Adrenal gland (tissue), 12 donors: Measurements from ENCODE around the gene NPRL2. TPM values are rescaled to one million over a fixed set of nuclear protein-coding genes. Genes with fewer than 3 reads are reported as not detected.

Source experiments
- DNase-seq, 7 donors: peaks; one replicate each; pipeline ENCODE4 v3.0.0-alpha.2; 2019 to 2020
- H3K27ac ChIP-seq, 5 donors: fragments of 200-600 bp; sonication (generic) in 4 of 5; 1 replicate in 3 of 5; 2 replicates in 2 of 5; pipeline versions ENCODE4 v1.5.1 to v1.8.0; 2016 to 2020; ENCODE audit warnings: mild to moderate bottlenecking in 1 of 5
- H3K27me3 ChIP-seq: fragments of 200-600 bp; 2 replicates; pipeline ENCODE4 v1.8.0; 2021
- H3K36me3 ChIP-seq, 2 donors: fragments of 200-600 bp; replicated peaks in 1 of 2; 1 replicate in 1 of 2; 2 replicates in 1 of 2; pipeline versions ENCODE4 v1.5.1 to v1.8.0; 2018 to 2022
- H3K4me1 ChIP-seq, 2 donors: fragments of 200-600 bp; replicated peaks in 1 of 2; 1 replicate in 1 of 2; 2 replicates in 1 of 2; pipeline versions ENCODE4 v1.5.1 to v1.8.0; 2018 to 2021
- H3K4me3 ChIP-seq, 4 donors: fragments of 200-600 bp; sonication (generic) in 3 of 4; one replicate each; pipeline ENCODE4 v1.5.1; 2016 to 2018
- H3K9me3 ChIP-seq, 3 donors: fragments of 200-600 bp; sonication (generic) in 1 of 3; replicated peaks in 1 of 3; 1 replicate in 2 of 3; 2 replicates in 1 of 3; pipeline versions ENCODE4 v1.5.1 to v1.8.0; 2016 to 2021
- CTCF ChIP-seq, 6 experiments: fragments of 450-650 bp in 4 of 6; fragments of 200-600 bp in 2 of 6; sonication (generic) in 1 of 6; IDR thresholded peaks; 1 replicate in 5 of 6; 2 replicates in 1 of 6; pipeline versions ENCODE4 v1.5.1 to v1.8.0; 2016 to 2021; ENCODE audit warnings: antibody characterized with exemption in 6 of 6, mild to moderate bottlenecking in 2 of 6, moderate library complexity in 1 of 6
- POLR2A ChIP-seq, 2 donors: fragments of 450-650 bp; IDR thresholded peaks; one replicate each; pipeline ENCODE4 v1.6.1; 2017; ENCODE audit warnings: antibody characterized with exemption in 2 of 2, mild to moderate bottlenecking in 2 of 2, moderate library complexity in 1 of 2
- WGBS, 4 donors: extraction: QIAGEN DNeasy Blood & Tissue Kit in 2 of 4; methylation state at CpG; one replicate each; pipeline versions ENCODE4 v1.1.5 to v1.1.7; 2013 to 2017; 5-methylcytosine and 5-hydroxymethylcytosine counted together
- intact Hi-C, 2 donors: fragments of 100-400 bp; cut with DNase I; formaldehyde crosslinking; loops; one replicate each; pipeline versions ENCODE4 v1.14.1 to v1.15.0; 2022 to 2023
- polyA plus RNA-seq, 3 donors: library from polyadenylated mRNA; stranded (reverse); fragments of 200-250 nt in 2 of 3; fragments of 350-450 nt in 1 of 3; fragmentation: Illumina TruSeq in 1 of 3; extraction: RNeasy Lipid Tissue Mini Kit (QIAGEN cat#74804) in 1 of 3; gene quantifications; one replicate each; pipeline ENCODE4 v1.2.3, GENCODE V29; 2013 to 2014
- total RNA-seq, 9 donors: library from RNA; depleted of rRNA in 4 of 9; stranded (reverse); fragments of >200 nt in 4 of 9; fragments of 120-200 nt in 1 of 9; fragmentation: NEBNext Ultra II Directional in 1 of 9; extraction: Animal tissue kit (Norgen Biotek cat#: 25700) in 1 of 9; gene quantifications; one replicate each; pipeline versions ENCODE4 v1.1.0 to v1.2.4, GENCODE V29; 2013 to 2023
- donor health status: healthy with polysubstance abuse.
- donor health status: Bipolar disorder and iron deficiency.
- donor health status: DM: yes; HTN: yes; CAD: no.
- donor health status: DM: no; HTN: no; CAD: no.
- donor health status: DM: no; HTN: no; CAD: no.
- donor health status: DM: yes; HTN: yes; CAD: no.

The NPRL2 gene
- total and polyA plus RNA-seq, 12 donors: 16.9 to 57.9 (median 26.3) TPM

DNA sequence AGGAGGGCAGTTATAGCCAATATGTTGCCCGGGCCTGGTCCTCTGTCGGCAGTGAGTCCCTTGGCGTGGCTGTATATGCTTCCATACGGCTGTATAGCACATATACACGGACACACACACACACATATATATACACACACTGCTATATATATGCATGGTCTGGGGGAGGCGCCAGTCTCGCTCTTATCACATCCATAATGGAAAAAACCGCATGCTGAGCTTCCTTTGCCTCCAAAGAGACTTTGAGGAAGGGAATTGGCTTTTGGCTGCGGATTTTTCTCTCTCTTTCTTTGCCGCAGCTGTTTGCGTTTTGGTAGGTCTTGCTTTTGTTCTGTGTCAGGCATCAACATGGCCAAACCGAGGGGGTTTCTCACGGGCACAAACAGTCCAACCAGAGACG lies 20.0 kb upstream of the NPRL2 start:
- Histone ChIP-seq H3K4me3 (no peak overlapping the region), H3K27me3 (no peaks in the 10 kb centered on the region), H3K9me3 (no peaks in the 10 kb centered on the region), H3K36me3 (no peaks in the 10 kb centered on the region), H3K4me1 (no peaks in the 10 kb centered on the region), H3K27ac (no peak overlapping the region)
- intact Hi-C loops: no loop called here
- 52 to 64% (median 61%) methylated on average over 12 to 14 of the region's 14 CpGs for WGBS, 4 donors
- no peak for DNase-seq
- no peak for TF ChIP-seq POLR2A (IDR thresholded peaks at IDR 0.05)
- TF ChIP-seq CTCF (IDR thresholded peaks at IDR 0.05): no peak

DNA sequence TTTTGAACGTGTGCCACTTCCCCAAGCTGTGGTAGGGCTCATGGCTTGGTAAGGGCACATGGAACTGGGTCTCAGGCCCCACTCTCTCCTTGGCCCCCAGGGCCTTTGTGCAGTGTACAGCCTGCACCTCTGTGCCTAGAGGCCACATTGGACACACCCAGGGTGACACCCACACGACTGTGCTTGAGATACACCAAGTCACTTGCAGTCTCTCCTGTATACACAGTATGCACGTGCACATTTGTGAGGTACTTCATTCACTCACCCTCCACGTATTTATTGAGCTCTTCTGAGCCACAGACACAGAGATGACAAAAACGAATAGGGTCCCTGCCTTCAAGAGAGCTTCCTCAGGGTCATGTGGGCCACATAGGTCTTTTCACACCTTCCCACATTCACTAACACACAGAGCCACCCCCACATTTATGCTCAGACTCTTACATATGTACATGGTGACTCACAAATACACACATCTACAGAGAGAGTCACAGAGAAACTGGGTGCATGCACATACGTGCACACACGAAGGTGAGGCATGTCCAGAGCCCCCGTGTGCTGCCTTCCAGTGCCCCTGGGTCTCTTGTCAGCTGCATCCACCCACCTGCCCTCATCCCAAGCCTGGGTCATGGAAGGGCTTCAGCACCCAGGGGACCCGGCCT lies 18.6 kb upstream of the NPRL2 start:
- Histone ChIP-seq H3K4me1 (peaks cover 6% of the 10 kb centered on the region in 2 donors), H3K9me3 (no peaks in the 10 kb centered on the region), H3K27me3 (no peaks in the 10 kb centered on the region), H3K27ac (no peak overlapping the region), H3K36me3 (no peaks in the 10 kb centered on the region), H3K4me3 (no peak overlapping the region)
- intact Hi-C loops: no loop called here
- 65 to 75% (median 72%) methylated on average over 7 to 9 of the region's 9 CpGs for WGBS, 4 donors
- TF ChIP-seq CTCF (IDR thresholded peaks at IDR 0.05): no peak
- no peak for TF ChIP-seq POLR2A (IDR thresholded peaks at IDR 0.05)
- DNase-seq: no peak

DNA sequence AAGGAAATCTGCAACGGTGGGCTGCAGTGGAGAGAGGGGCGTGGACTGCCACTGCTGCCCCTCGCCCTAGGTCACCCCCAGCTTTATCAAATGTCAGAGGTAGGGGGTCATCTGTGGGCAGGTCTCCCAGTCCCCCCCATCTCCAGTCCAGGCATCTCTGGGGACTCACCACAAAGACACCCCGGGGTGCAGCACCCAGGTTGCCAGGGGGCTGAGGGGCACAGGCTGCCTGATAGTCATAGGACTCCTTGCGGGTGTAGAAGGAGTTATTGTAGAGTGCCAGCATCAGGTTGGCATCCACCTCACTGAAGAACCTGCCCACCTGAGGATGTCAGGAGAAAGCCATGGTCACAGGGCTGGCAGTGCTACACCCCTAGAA lies 15.3 kb upstream of the NPRL2 start:
- no peak overlapping the region for H3K4me3 ChIP-seq
- intact Hi-C loops: no loop called here
- 84 to 86% (median 85%) methylated on average over 2 to 5 of the region's 5 CpGs; no CpG with 5 or more reads in 1 of the 4 donors for WGBS, 4 donors
- no peaks in the 10 kb centered on the region for H3K36me3 ChIP-seq
- no peak for TF ChIP-seq POLR2A (IDR thresholded peaks at IDR 0.05)
- no peak for TF ChIP-seq CTCF (IDR thresholded peaks at IDR 0.05)
- H3K27ac ChIP-seq: no peak overlapping the region
- peaks cover 6% of the 10 kb centered on the region in 2 donors for H3K4me1 ChIP-seq
- no peaks in the 10 kb centered on the region for H3K27me3 ChIP-seq
- no peak for DNase-seq
- H3K9me3 ChIP-seq: no peaks in the 10 kb centered on the region

- intact Hi-C loops: no loop called here
- TF ChIP-seq POLR2A (IDR thresholded peaks at IDR 0.05) (peak in 1 of 2 donors; percentile 24), CTCF (IDR thresholded peaks at IDR 0.05) (no peak)
- peaks cover 6% of the 10 kb centered on the region in 2 donors for H3K4me1 ChIP-seq
- H3K36me3 ChIP-seq: no peaks in the 10 kb centered on the region
- peak; percentile 77 to 86 (median 85) for DNase-seq
- H3K9me3 ChIP-seq: no peaks in the 10 kb centered on the region
- H3K27me3 ChIP-seq: no peaks in the 10 kb centered on the region
- 9 to 28% (median 18%) methylated on average over 8 to 53 of the region's 53 CpGs for WGBS, 4 donors
- H3K27ac ChIP-seq: peak overlapping the region in 1 of 5 donors; percentile 32
- peak overlapping the region in 2 of 4 donors; percentile 36 to 60 for H3K4me3 ChIP-seq
Measured at GRCh38 chr3:50365080-50365841, 14.7 kb upstream of the NPRL2 start.
